CD4-positive, alpha-beta T cell treated with Interleukin-6 for 4 hours (primary cell): ENCODE data around the gene RASGEF1C.

Source experiments
- DNase-seq: peaks from one replicate; pipeline ENCODE4 v3.0.0-alpha.2; 2020; ENCODE audit warnings: mixed read lengths

RASGEF1C gene

DNA sequence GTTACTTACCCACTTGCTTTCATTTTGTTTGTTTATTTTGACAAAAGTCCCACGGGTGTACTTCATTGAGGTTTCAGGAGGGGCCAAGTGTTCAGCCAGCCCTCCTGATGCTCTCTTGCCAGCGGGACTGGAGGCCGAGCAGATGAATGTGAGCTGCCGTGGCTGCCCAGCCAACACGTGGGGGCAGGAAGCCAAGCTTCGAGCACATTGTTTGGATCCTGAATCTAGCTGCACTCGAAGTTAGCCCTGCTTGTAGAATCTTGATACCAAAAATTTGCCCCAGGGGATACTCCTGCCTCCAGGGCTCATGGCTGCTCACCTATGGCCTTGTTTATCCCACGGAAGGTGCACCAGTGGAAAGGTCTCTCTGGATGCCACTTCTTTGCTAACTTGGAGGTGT, 49.3 kb downstream of the RASGEF1C start:
- DNase-seq, result no peak

DNA sequence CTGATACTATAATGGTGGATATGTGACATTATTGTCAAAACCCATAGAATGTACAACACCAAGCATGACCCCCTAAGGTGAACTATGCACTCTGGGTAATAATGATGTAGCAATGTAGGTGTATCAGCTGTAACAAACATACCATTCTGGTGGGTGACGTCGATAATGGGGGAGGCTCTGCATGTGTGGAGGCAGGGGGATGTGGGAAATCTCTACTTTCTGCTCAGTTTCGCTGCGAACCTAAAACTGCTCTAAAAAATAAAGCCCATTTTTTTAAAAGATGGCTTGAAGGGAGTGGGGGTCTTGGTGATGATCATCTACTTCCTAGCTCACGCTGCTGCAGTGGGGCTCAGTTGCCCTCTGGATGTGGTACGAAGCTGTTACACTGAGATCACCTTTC, 51.1 kb downstream of the RASGEF1C start:
- no peak for DNase-seq

DNA sequence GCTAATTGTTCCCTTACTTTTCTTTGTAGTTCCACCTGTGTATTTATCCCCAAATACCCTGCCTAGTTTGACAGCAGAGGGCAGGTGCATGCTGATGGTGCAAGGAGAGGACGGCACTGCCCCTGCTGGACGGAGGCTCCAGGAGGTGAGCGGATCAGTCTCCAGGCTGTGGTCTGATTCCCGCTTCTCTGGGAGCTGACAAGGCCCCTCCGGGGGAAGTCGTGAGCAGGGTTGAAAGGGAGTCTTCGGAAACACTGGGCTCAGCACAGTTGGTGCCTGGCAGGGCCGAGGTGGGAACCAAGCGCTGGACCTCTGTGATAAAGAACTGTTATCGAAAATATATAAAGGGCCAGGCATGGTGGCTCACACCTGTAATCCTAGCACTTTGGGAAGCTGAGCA, 52.9 kb downstream of the RASGEF1C start:
- DNase-seq, result no peak

- no peak for DNase-seq
Observed at GRCh38 chr5:180155365-180155926, 53.6 kb downstream of the RASGEF1C start.

GRCh38 chr5:180154821-180155364, 54.1 kb downstream of the RASGEF1C start:
- no peak for DNase-seq

DNA sequence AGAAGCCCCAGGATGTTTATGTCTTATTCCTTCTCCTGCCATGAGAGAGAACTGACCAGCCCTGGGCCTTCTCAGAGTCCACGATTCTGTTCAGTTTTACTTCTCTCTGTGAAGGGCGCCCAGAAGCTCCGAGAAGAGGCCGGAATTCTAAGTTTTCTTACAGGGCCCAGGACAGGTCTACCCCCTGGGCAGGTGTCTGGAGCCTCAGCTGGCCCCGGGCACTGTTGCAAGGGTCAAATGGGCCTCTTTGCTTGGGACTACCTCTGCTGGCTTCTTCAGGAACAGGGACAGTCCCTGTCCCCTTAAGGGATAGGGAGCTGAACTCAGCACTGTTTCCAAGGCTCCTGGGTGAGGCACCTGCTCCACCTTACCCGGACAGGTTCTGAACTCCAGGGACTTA, 55.0 kb downstream of the RASGEF1C start:
- DNase-seq, result no peak

DNA sequence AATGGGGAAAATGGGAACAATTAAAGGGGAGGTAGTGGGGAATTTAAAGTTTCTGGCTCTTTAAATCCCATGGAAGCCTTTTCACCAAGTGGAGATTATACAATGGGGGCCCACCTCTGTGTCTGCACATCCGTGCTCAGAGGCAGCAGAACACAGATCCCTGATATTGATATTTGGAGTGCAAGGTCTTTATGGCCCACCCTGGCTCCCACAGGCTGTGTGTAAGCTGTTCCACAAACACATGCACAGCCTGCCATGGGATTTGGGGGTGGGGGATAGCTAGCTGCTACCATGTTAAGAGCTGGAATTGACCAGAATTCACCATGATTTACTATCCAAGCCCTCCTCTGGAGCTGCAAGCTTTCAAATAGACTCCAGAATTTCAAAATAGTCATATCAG, 55.9 kb downstream of the RASGEF1C start:
- DNase-seq, result no peak

GRCh38 chr5:180143656-180144364, 65.2 kb downstream of the RASGEF1C start:
- no peak for DNase-seq

DNA sequence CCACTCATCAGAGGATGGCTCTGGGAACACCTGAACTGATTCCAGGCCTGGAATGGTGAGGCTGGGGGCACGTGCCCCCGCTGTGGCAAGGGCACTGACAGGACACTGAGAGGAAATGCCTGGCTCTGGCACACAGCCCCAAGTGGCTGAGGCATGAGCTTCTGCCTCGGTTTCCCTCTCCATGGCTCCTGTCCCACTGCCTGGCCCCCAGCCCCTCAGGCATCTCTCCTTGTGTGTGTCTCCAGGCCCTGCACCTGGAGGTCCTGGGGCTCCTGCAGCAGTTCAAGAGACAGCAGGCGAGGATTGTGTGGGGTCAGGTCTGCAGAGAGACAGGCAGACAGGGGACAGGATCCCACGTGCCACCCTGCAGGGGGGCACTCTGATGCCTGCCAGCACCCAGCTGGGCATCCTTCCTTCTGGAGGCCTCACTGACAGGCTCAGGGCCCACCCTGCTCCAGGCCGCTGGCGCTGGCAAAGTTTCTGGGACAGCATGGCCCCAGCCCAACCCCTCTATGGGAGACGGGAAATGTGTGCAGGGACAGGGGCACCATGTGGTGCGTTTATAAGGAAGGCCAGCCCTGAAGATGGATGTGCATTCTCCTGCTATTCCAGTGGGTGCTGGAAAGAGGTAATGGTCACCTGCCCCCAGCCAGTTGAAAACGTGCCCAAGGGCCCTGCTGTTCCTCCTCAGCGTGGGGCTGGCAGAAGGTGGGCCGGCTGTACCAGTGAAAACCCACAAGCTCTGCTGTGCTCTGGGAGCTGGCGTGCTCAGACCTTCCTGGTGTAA, 66.0 kb downstream of the RASGEF1C start:
- no peak for DNase-seq

DNA sequence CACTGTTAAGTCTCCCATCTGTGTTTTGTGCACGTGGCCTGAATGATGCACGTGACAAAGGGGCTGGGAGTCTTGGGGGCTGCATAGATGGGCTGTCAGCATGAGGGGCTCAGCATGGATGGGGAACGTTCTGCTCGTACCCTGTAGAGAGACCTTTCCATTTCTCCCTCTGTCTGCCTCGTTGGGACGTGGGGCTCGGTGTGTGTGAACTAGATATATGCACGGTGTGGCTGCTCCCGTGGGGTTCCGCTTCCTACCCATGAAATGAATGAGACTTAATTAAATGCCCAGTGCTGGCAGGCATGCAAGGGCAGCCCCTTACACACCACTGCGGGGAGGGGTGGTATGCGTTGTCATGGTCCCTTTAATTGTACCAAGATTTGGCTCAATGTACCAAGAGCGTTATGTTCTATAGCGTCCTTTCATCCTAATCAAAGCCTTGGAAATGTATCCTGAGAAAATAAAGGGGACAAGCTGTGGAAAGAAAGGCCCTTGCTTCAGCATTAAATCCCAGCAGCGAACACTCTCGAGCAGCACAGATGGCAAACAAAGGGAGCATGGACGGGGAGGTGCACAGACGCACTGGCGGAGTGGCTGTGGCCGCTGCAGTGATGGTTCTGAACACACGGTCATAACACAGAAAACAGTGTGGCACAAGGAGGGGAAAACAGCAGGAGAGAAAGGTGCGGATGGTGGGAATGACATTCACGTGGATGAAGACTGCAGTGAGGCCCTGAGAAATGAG, 66.8 kb downstream of the RASGEF1C start:
- DNase-seq, result no peak

DNA sequence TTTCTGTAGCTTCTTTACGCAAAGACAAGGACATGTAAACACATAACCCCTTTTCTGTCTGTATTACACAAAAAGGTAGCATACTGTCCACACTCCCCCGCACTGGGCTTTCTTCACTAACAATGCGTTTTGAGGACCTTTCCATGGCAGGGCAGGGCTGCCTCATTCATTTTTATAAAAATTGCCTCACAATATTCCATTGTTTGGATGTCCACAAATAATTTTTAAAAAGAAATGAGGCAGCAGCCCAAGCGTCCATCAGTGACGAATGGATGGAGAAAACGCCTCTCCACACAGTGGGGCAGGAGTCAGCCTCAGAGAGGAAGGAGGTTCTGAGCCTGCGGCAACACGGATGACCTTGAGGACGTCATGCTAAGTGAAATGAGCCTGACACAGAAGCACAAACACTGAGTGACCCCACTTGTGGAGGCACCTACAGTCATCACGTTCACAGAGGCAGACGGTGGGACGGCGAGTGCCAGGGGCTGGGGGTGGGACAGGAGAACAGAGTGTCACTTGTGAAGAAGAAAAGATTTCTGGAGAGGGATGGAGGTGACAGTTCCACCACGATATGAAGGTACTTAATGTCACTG, 67.8 kb downstream of the RASGEF1C start:
- no peak for DNase-seq

- DNase-seq, result no peak
Observed at GRCh38 chr5:180140571-180140970, 68.4 kb downstream of the RASGEF1C start.

DNA sequence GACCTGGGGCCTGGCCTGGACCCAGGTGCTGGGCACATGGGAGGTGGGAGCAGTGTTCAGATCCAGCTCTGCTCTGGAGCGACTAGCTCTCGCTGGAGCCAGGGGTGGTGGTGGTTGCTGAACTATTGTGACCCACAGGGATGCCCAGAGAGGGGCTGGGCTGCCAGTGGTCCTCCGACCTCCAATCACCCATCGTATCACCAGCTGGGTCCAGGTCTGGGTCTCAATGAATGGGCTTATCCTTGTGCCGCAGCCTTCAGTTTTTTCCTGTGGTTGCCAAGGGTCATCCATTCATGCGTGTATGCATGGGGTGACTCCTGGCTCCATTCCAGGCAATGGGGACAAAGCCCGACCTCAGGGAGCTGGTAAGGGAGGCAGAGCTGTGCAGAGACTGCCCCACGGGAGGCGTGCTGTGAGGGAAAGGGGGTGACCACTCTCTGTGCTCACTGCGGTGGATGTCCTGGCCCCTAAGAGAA, 68.9 kb downstream of the RASGEF1C start:
- DNase-seq, result no peak

GRCh38 chr5:180139731-180140055, 69.3 kb downstream of the RASGEF1C start:
- DNase-seq, result no peak

- no peak for DNase-seq
Observed at GRCh38 chr5:180138976-180139730, 69.9 kb downstream of the RASGEF1C start.

- no peak for DNase-seq
Observed at GRCh38 chr5:180138214-180138975, 70.6 kb downstream of the RASGEF1C start.

DNA sequence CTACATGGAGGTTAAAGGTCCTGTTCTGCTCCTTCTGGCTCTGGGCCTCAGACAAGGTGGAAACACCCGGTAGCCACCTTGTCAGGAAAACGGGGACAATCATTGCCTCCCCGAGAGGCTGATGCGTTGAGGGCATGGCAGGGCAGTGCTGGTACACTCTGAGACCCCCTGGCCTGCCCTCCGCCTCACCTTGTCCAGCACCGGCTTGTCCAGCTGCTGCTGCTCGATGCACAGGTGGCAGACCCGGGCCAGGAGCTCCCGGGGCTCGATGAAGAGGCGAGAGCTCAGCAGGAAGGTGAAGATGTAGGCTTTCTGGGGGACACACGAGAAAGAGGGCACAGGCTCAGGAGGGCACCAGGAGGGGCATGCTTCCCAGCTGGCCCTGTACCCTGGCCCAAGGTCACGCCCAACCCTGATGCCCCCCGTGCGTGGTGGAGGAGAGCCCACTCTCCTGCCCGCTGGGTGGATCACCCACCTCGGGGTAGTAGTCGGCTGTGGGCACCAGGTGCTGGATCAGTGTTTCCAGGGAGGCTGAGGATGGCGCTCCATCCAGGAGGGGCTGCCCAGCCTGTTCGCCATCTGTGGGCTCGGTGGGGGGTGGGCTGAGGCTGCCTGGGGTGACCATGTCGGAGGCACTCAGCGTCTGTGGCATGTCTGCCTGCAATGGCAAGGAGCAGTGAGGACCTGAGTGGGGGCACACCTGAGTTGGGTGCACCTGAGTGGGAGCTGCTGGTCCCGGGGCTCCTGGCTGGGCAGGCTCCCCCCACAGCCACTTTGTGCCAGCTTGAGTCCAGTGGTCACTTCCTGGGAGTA, 71.4 kb downstream of the RASGEF1C start:
- DNase-seq, result no peak

GRCh38 chr5:180136630-180137381, 72.2 kb downstream of the RASGEF1C start:
- DNase-seq, result no peak

DNA sequence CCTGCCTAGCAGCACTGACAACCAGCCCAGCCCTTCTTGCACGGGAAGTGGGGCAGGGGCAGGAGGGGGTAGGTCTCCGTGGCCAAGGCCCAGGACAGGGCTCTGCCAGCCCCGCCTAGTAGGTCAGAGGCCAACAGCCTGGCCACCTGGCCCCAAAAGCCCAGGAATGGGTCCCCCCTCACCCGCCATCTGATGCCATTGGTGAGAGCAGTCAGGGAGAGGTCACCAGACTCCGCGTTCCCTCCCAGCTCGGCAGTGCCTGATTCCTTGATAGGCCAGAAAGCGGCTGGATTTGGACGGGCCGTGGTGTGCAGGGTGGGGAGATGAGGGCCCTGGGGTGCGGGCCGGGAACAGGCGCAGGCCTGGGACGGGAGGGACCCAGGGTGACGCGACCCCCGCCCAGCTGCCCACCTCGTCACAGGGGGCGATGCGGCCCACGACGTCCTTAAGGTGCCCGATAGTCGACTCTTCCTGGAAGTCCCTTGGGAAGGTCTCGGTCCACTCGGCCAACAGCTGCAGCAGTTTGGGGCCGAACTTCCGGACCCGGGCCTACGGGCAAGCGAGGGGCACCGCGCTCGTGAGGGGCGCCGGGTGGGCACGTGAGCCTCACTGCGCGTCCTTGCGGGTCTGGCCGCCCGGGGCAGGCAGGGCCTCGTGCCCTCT, 72.9 kb downstream of the RASGEF1C start:
- DNase-seq, result no peak
